Measurements from ENCODE around the gene PHACTR2.

- TF ChIP-seq, protein P1, sequence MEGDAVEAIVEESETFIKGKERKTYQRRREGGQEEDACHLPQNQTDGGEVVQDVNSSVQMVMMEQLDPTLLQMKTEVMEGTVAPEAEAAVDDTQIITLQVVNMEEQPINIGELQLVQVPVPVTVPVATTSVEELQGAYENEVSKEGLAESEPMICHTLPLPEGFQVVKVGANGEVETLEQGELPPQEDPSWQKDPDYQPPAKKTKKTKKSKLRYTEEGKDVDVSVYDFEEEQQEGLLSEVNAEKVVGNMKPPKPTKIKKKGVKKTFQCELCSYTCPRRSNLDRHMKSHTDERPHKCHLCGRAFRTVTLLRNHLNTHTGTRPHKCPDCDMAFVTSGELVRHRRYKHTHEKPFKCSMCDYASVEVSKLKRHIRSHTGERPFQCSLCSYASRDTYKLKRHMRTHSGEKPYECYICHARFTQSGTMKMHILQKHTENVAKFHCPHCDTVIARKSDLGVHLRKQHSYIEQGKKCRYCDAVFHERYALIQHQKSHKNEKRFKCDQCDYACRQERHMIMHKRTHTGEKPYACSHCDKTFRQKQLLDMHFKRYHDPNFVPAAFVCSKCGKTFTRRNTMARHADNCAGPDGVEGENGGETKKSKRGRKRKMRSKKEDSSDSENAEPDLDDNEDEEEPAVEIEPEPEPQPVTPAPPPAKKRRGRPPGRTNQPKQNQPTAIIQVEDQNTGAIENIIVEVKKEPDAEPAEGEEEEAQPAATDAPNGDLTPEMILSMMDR (IDR thresholded peaks at IDR 0.05): no peak
- TF ChIP-seq EP300 (IDR thresholded peaks at IDR 0.05) (no peak), POLR2AphosphoS5 (IDR thresholded peaks at IDR 0.05) (no peak)
Measured at GRCh38 chr6:143647191-143647590, 30.6 kb upstream of the PHACTR2 start.

Data from upper lobe of left lung (tissue), 4 donors.